GM21737 (cell line): Measurements from ENCODE around the gene CEP128.

ENCODE experiments used
- ATAC-seq: cut with Tn5 transposase; IDR thresholded peaks from one replicate; pipeline ENCODE4 v1.9.1; 2021; ENCODE audit warnings: mild to moderate bottlenecking, moderate library complexity; ENCODE audit not compliant: unreplicated experiment

CEP128 gene

GRCh38 chr14:80692903-80693302 lies 248.6 kb downstream of the CEP128 start:
- ATAC-seq = no peak

- no peak for ATAC-seq
Measured at GRCh38 chr14:80681651-80682050, 259.9 kb downstream of the CEP128 start.

DNA sequence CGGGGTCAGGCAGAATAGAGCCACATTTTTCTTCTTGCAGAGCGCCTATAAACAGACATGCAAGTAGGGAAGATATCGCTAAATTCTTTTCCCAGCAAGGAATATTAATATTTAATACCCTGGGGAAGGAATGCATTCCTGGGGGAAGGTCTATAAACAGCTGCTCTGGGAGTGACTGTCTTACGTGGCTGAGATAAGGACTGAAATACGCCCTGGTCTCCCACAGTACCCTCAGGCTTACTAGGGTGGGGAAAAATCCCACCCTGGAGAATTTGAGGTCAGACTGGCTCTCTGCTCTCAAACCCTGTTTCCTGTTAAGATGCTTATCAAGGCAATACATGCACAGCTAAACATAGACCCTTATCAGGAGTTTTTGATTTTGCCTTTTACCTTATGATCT lies 262.3 kb downstream of the CEP128 start:
- no peak for ATAC-seq

- no peak for ATAC-seq
Measured at GRCh38 chr14:80678436-80678835, 263.1 kb downstream of the CEP128 start.

DNA sequence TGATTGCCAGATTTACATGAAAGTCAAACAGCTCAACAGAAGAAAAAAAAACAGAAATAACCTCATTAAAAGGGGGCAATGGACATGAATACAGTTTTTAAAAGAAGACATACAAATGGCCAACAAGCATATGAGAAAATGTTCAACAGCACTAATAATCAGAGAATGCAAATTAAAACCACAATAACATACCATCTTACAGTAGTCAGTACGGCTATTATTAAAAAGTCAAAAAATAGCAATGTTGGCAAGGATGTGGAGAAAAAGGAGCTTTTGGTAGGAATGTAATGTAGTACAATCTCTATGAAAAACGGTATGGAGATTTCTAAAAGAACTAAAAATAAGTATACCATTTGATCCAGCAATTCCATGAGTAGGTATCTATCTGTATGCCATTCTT lies 272.1 kb downstream of the CEP128 start:
- no peak for ATAC-seq

DNA sequence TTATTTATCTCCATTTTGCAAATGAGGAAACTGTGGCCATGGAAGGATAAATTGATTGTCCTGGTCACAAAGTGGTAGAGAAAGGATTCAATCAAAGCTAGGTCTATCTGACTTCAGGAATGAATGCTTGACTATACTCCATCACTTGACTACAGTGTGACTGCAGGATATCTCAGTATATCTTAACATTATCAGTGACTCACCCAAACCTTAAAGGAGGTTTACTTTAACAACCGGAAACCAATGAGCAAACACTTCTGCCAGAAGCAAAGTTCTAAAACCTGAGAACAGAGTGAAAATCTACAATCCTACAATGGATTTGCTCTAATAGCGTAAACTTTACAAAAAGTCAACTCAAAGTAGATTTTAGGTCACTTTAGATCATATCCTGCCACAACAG lies 277.0 kb downstream of the CEP128 start:
- ATAC-seq = no peak

GRCh38 chr14:80663541-80663940 lies 278.0 kb downstream of the CEP128 start:
- no peak for ATAC-seq

DNA sequence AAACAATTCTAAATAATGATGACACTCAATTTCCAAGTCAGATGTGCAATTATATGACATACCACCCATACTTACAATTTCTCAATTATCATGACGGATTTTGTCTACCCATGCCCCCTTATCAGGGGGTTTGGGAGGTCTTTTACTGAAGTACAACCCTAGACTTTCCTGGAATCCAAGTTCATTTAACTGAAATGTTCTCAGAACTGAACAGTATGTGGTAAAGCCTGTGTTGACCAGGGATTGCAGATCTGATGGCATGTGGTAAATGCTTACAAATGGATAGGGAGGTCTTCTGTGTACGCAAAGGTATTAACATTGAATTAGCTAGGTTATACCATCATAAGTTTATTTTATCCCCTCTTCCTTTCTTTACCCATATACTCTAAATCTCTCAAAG lies 281.8 kb downstream of the CEP128 start:
- ATAC-seq = no peak

DNA sequence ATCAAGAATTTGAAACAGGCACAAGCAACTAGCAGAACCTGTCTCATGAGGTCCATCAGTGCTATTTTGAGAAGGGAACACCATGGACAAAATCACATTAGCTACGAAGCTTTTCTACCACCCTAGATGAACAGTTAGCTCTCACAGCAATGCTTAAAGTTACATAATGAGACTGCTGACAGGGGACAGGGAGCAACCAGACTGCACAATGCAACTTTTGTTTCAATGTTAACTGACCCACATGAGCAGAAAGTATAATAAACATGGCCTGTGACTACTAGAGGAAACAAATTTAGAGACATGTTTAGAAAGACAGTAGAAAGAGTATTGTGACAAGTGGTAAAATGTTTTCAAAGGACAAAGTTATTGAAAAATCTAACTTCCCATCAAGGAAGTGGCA lies 282.8 kb downstream of the CEP128 start:
- ATAC-seq = no peak

DNA sequence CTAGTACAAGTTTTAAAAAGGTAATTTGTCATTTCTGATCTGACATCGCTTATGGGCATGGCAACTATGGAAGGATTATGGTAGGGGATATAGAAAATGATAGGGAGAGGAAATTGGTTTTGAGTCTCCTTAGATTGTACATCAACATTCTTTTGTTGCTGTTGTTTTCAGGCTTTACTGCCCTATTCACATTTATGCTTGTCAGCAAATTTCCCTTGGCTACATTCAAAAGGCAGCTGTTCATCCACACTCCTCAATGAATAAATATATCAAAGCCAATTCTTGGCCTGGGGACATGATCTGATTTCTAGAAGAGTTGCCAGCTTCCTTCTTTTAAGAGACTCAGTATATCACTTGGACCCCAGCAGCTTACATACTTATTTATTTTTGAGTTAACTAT lies 283.4 kb downstream of the CEP128 start:
- no peak for ATAC-seq

DNA sequence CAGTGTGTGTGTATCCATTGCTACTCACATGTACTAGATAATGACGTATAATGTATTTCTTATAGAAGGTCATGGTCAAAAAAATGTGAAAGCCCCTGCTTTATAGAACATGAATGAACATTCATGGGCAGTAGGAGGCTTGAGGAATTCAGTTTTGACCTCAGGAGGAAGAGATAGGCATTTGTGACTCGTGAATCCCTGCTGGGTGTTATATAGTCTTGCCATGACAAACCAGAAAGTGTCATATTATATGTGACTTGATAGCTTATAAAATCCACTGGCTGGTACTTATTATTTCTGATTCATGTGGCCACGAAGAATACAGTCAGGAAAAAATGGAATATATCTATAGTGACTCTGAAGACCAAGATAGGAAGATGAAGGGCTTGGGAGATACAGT lies 287.6 kb downstream of the CEP128 start:
- no peak for ATAC-seq

DNA sequence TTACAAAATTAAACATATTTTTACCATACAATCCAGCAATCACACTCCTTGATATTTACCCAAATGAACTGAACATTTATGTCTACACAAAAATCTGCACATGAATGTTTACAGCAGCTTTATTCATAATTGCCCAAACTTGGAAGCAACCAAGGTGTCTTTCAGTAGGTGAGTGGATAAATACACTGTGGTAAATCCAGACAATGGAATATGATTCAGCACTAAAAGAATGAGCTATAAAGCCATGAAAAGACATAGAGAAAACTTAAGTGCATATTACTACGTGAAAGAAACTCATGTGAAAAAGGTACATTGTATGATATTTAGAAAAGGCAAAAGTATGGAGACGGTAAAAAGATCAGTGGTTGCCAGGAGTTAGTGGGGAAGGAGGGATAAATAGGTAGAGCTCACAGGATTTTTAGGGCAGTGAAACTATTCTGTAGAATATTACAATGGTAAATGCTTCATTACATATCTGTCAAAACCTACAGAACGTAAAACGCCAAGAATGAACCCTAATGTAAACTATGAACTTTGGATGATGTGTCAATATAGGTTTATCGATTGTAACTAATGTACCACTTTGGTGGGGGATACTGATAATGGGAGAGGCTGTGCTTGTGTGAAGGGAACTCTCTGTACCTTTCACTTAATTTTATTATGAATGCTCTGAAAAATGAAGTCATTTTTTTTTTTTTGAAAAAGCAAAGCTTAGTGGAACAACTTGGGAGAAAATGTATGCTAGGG lies 295.7 kb downstream of the CEP128 start:
- no peak for ATAC-seq

DNA sequence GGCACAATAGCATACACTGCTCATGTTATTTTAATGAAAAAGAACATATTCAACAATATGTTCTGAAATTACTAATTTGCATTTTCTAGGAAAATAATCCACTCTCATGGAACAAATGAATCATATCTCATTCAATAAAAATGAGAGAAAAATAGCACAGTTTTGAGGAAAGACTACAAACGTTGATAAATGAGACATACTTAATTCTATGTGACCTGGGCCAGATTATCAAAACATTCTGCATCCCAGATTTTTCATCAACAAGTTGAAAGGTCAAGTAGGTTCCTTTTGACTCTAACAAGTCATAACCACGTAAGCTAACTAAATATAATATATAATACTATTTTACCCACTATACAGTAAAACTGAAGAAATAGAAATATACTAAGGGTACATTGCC lies 296.7 kb downstream of the CEP128 start:
- ATAC-seq = no peak

- no peak for ATAC-seq
Measured at GRCh38 chr14:80638620-80639515, 302.7 kb downstream of the CEP128 start.

DNA sequence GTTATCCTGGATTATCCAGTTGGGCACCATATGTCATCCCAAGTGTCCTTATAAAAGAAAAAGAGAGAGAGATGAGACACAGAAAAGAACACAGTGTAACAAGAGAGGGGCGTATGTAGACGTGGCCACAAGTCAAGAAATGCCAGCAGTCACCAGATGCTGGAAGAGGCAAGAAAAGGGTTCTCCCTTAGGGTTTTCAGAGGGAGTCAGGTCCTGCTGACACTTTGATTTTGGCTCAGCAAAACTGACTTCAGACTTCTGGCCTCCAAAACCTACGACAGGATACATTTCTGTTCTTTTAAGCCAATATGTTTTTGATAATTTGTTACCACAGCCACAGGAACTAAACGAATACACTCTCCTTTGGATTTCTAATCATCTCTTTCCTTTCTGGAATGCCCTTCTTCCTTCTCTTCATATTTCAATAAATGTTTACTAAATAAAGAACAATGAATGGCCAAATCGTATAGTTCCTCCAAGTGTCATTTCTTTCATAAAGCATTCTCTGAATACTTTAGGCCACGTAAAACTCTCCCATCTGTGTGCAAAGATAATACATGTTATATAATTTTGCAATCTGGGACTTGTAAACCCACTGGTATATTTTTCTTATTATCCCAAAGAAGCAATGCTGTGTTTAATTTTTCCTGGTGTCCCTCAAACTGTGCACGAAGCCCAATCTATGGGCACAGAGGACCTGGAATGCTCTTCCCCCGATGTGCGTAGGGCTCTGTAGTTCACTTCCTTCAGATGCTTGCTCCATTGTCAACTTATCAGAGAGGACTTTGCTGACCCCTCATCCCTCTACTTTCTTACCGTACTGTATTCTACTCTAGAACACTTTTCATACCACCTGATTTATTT lies 303.6 kb downstream of the CEP128 start:
- ATAC-seq = no peak

DNA sequence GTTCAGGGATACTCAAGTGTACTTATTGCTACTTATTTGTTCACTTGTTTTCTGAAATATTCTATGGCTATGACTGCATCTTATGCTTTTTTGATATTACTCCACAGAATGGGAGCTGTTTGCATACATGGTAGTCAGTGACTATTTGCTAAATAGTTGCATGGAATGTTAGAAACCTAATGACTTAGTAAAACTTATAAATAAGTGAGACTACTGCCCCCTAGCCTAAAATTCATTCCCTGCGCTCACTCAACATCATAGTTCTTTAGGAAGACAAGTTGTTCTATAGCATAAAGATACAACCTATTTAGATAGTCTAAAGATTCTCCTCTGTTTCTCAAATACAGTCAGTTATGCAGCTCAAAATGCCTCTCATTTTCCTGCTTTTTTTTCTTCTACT lies 305.5 kb downstream of the CEP128 start:
- no peak for ATAC-seq

DNA sequence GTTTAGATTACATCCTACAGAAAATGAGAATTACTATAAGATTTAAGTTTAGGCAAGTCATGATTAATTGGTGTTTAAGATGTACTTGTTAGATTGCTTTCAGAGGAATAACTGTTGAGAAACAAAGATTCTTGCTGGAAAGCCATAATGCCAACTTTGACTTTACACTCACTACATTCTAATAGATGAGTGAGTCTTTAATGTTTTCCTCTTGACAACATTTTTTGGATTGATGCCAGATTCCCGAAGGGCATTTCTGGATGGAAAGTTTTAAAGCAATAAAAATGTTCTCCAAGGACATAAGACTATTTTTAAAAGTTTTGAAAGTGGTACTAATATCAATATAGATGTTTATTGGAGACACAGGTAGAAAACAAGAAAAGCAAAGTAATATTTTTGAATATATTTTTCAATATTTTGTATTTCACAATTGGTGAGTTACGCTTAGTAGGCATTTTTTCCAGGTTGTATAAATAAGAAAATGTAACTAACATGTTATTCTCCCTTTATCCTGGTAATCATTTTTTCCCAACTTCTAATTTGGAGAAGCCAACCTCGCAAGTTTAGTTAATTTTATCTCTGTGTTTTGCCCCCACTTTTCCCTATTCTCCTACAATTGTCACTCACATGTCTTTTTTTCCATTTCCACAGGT lies 307.3 kb downstream of the CEP128 start:
- ATAC-seq = no peak

DNA sequence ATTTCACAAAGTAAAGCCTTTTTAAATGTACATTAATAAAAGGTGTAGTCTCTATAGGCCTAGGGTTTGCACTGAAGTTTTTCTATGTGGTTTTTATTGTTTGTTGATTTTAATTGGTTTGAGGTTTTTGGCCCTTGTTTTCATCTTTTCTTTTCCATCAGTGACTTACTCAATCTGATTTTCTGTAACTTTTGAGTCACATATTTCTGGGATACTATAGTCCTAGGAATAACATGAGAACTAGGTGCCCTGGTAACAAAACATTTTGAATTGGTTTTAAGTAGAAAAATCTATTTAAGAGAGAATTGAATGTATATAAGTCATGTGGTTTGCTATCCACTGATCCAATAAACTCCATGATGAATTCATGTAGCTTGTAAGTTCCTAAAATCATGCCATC lies 311.9 kb downstream of the CEP128 start:
- ATAC-seq = no peak

DNA sequence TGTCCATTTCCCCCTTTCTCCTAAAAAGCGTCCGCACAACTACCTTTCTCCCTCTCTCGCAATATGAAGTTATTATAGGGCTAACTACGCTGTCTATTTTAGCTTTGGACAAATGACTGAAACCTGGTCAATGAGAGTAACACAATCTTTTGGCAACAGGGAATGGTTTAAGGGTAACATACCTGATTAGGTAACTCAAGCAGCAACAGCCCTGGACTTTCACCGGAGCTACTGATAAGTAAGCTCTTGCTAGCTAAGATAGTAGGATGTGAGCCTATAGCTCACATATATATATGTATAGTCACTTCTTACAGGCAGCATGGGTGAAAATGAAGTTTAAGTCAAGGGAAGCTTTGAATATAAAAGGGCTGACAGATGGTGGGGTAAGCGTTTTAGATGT lies 313.0 kb downstream of the CEP128 start:
- no peak for ATAC-seq

GRCh38 chr14:80627745-80628144 lies 313.8 kb downstream of the CEP128 start:
- no peak for ATAC-seq

GRCh38 chr14:80624581-80624980 lies 317.0 kb downstream of the CEP128 start:
- ATAC-seq = no peak
